Stimulated activated naive CD8-positive, alpha-beta T cell treated with anti-CD3 and anti-CD28 coated beads, Interleukin-15, Interleukin-2, amounts not matched to agents 100 U/mL and 50 U/mL, for 24 hours (primary cell): ENCODE results near the gene INMT.

Experiments used
- ATAC-seq: fragments of 150-1000 bp; cut with Tn5 transposase; one replicate; pipeline ENCODE4 v1.10.0; 2021
- DNase-seq: peaks from one replicate; pipeline ENCODE4 v3.0.0; 2021

INMT gene

DNA sequence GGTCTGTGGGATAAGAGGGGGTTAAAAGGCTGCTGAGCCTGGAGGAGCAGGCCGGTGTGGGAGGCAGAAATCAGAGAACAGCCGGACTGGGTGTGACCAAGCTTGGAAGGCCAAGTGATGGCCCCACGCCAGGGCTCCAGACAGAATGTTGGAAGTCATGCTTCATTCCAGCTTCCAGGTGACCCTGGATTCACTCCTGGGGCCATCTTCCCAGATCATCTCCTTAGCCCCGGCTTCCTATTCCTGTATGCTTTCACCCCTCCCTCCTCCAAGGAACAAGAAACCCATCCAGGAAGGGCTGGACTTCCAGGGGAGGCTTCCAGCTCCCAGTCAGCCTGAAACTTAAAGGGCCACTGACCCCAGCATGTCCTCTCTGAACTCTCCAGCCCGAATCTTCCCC, 1.0 kb downstream of the INMT start:
- DNase-seq (no peak), ATAC-seq (no peak)

- no peak for DNase-seq
- no peak for ATAC-seq
These were observed 2.5 kb downstream of the INMT start for GRCh38 chr7:30754315-30754877.

GRCh38 chr7:30755384-30756154, 3.6 kb downstream of the INMT start:
- no peak for DNase-seq
- ATAC-seq, result no peak

GRCh38 chr7:30757342-30757692, 5.4 kb downstream of the INMT start:
- ATAC-seq, result no peak
- no peak for DNase-seq

GRCh38 chr7:30760514-30761213, 8.7 kb downstream of the INMT start:
- ATAC-seq (no peak), DNase-seq (no peak)

- ATAC-seq (no peak), DNase-seq (no peak)
These were observed 9.6 kb downstream of the INMT start for GRCh38 chr7:30761214-30762156.

- no peak for ATAC-seq
- DNase-seq, result no peak
These were observed 12.4 kb downstream of the INMT start for GRCh38 chr7:30764030-30764975.

- ATAC-seq (no peak), DNase-seq (no peak)
These were observed 13.5 kb downstream of the INMT start for GRCh38 chr7:30765408-30765807.

GRCh38 chr7:30770845-30771173, 18.9 kb downstream of the INMT start:
- no peak for ATAC-seq
- DNase-seq, result no peak

- DNase-seq (peak; percentile 79), ATAC-seq (peak; percentile 90)
These were observed 19.4 kb downstream of the INMT start, which contains the start of gene MINDY4 for GRCh38 chr7:30771174-30771879. TSS of gene MINDY4 (plus strand) at chr7:30771417. CDS start at chr7:30771494, 77 bp downstream.

GRCh38 chr7:30771880-30772425, 20.0 kb downstream of the INMT start:
- no peak for ATAC-seq
- no peak for DNase-seq

DNA sequence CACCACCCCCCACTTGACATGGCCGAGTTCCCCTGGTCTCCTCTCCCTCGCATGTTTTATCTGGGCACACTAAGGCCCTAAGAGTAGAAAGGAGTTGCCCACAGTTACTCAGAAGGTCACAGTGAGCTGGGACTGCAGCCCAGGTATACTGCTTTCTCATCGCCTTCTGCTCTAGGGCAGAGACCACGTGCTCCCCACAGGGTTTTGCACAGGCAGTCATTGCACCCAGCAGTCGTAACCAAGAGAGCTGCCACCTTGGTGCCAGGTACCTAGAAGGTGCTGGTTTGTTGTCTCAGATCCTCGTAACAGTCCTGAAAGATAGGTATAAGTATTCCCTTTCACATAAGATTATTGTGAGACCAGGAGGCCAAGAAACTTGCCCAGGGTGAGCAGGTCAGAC, 21.0 kb downstream of the INMT start:
- DNase-seq (no peak), ATAC-seq (no peak)

- no peak for DNase-seq
These were observed 24.1 kb downstream of the INMT start for GRCh38 chr7:30775992-30776391.

DNA sequence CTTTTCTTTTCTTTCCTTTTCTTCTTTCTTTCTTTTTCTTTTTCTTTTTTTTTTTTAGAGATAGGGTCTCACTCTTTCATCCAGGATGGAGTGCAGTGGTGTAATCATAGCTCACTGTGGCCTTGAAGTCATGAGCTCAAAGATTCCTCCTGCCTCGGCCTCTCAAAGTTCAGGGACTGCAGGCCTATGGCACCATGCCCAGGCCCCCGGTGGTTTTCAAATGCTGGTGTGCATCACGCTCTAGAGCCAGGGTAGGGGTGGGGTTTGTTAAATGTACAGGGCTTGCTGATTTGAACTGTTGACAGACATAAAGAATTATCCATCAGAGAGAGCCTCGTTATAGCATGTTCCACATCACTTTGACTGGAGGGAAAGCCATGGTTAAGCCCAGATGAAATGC, 25.0 kb downstream of the INMT start:
- DNase-seq (no peak), ATAC-seq (no peak)

More at GRCh38 chr7:30775992-30776391, 24.1 kb downstream of the INMT start:
- ATAC-seq, result no peak

DNA sequence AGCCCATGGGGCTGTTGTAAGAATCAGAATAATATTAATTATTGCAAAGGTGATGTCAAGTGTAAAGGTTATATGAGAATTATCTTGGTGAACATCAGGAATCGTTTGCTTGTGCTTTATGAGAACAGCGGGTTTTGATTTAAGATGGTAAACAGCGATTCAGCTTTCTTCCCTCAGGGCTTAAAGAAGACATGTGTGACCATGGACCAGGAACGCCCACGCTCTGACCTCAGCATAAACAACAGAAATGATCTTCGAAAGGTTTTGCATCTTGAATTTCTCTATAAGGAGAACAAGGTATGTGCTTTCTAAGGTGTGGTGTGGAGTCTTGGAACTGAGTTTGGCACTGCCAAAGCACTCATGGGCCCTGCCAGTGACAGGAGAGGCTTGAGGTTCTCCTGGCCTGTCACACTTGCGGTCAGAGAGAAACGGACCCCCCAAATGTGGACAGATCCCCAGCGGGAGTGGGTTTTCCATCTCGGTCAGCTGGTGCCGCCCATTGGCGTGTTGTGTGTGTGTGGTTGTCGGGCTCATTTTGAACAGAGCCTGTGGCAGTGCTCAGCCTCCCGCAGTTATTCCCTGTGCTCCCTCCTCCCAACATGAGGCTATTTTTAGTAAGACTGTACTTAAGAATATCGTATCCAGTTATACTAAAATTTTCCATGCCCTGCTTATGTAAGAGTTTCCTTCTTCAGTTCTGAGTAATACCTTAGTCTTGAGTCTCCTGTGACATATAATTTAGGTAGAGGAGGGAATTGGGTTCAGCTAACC, 26.5 kb downstream of the INMT start:
- DNase-seq (no peak), ATAC-seq (no peak)

DNA sequence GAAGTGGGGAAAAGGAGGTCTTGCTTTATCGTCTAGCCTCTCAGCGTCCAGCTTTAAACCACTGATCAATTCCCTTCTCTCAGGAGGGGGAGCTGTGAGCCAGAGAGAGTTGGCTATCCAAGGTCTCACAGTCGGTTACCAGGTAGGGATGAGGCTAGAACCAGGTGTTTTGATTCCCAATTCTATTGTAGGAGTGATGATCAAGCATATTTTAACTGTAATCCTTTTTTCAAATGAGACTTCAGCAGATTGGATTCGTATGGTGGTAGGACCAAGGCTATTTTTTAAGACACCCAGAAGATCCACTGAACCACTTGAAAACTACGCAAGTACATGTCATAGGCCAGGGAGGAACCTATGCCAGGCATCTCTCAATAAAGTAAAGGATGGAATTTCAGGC, 27.6 kb downstream of the INMT start:
- no peak for ATAC-seq
- no peak for DNase-seq

DNA sequence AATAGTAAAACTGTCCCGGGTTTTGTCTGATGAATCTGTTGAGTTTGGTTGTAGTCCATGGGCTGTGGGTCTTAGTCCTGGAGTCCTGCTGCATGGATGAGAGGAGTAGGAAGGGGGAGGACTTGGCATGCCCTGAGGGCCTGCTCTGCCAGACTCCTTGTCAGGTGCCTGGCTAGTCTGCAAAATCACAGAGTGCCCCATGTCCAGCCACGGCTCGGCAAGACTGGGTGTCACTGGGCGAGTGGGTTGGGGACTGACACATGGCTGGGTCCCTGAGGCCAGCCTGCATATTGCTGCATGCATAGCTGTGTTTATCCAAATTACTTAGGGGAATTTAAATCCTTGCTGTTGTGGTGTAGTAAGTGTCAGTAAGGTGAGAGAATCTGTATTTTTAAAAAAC, 29.0 kb downstream of the INMT start:
- no peak for ATAC-seq
- DNase-seq, result no peak

DNA sequence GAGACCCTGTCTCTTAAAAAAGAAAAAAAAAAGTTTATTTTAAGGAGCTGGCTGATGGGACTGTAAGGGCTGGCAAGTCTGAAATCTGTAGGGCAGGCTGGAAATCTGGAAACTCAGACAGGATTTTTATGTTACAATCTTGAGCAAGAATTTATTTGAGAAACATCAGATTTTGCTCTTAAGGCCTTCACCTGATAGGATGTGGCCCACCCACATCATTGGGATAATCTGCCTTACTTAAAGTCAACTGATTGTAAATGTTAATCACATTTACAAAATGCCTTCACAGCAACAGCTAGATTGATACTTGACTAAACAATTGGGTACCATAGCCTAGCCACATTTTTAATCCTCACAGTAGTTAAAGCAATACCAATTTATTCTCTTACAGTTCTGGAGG, 30.8 kb downstream of the INMT start:
- no peak for ATAC-seq
- DNase-seq, result no peak

GRCh38 chr7:30785786-30786185, 33.9 kb downstream of the INMT start:
- ATAC-seq (no peak), DNase-seq (no peak)

GRCh38 chr7:30787486-30787885, 35.6 kb downstream of the INMT start:
- no peak for DNase-seq
- no peak for ATAC-seq
